Transverse colon (tissue), 4 donors: Measurements from ENCODE around the gene SYT3.

Experiments
- CTCF ChIP-seq, 5 experiments: fragments of 200-600 bp in 3 of 5; fragments of 450-650 bp in 2 of 5; sonication (generic) in 3 of 5; IDR thresholded peaks; 1 replicate in 2 of 5; 2 replicates in 3 of 5; pipeline ENCODE4 v1.5.1; 2016 to 2017; ENCODE audit warnings: antibody characterized with exemption in 5 of 5, inconsistent platforms in 3 of 5, mild to moderate bottlenecking in 2 of 5, moderate library complexity in 1 of 5
- POLR2AphosphoS5 ChIP-seq, 3 donors: sonication (generic); formaldehyde crosslinking; IDR thresholded peaks; one replicate each; pipeline ENCODE4 v1.6.1; 2016; ENCODE audit warnings: antibody characterized with exemption in 3 of 3

- TF ChIP-seq CTCF (IDR thresholded peaks at IDR 0.05): no peak
- TF ChIP-seq POLR2AphosphoS5 (IDR thresholded peaks at IDR 0.05): no peak
Measured at GRCh38 chr19:50658441-50659317, 19.0 kb upstream of the SYT3 start.
